ENCODE measurements around the gene KLHL22.
"Not testable (repeated sequence)": the region's sequence is repeated elsewhere in the genome, so short reads cannot be mapped to it uniquely, and the experiment has no call there.

Gene KLHL22

DNA sequence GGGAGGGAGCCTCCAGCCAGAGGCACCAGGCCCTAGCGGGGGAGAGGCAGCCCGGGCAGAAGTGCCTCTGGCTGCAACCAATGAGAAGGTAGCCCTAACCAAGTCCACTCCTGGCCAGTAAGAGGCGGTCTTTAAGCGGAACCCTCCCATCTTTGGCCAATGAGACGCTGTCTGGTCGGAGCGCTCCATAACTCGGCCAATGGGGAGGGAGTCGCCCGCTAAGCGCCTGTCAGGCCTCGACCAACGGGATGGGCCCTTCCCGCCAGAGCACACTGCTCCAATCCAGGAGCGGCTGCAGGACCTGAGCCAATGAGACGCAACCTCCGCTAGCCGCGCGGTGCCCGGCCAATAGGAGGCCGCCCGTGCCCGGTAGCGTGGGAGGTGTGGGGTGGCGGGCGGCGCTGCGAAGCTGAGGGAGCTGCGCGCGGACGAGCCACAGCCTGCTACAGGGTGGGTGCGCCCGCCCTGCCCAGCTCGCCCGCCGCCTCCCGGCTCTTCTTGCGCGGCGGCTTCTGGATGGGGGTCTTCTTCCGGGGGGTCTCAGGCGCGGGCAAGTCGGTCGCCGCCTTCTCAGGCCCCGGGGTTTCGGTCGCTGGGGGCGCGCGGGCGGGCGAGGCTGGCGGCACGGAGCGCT, 70.5 kb downstream of the KLHL22 start:
- no peak overlapping the region for H3K4me3 Mint-ChIP-seq
- peaks cover 13% of the 10 kb centered on the region for H3K4me1 Mint-ChIP-seq
- H3K9me3 Mint-ChIP-seq = no peaks in the 10 kb centered on the region
- H3K36me3 Mint-ChIP-seq (ENCODE audit: low read depth) = no peaks in the 10 kb centered on the region
- H3K27ac Mint-ChIP-seq = no peak overlapping the region
- DNase-seq = no peak
- ATAC-seq = no peak
- H3K27me3 Mint-ChIP-seq = peaks cover 26% of the 10 kb centered on the region

DNA sequence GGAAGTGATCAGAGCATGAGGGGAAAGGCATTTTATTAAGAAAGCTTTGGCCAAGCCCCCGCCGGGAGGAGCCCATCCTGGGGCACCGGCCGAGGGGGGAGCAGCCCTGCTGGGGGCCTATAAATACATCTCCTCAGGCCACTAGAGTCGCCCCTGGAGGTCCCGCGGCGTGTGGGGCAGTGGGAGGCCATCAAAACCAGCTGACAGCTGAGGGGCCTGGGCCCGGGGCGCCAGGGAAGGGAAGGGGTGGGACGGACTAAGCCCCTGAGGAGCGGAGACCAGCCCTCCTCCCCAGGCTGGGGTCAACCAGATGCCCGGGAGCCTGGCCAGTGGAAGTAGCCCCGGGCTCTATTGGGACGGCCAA, 71.0 kb downstream of the KLHL22 start:
- Mint-ChIP-seq H3K4me3 (no peak overlapping the region), H3K9me3 (no peaks in the 10 kb centered on the region), H3K27me3 (peaks cover 26% of the 10 kb centered on the region), H3K36me3 (ENCODE audit: low read depth) (no peaks in the 10 kb centered on the region), H3K4me1 (peaks cover 10% of the 10 kb centered on the region), H3K27ac (no peak overlapping the region)
- no peak for DNase-seq
- ATAC-seq = no peak

GRCh38 chr22:20423906-20424551, 71.6 kb downstream of the KLHL22 start:
- Mint-ChIP-seq H3K4me3 (no peak overlapping the region), H3K9me3 (no peaks in the 10 kb centered on the region), H3K36me3 (ENCODE audit: low read depth) (no peaks in the 10 kb centered on the region), H3K27me3 (peaks cover 25% of the 10 kb centered on the region), H3K27ac (no peak overlapping the region), H3K4me1 (peaks cover 6% of the 10 kb centered on the region)
- DNase-seq = no peak
- no peak for ATAC-seq

- no peak for DNase-seq
- Mint-ChIP-seq H3K9me3 (no peaks in the 10 kb centered on the region), H3K27me3 (peaks cover 22% of the 10 kb centered on the region), H3K36me3 (ENCODE audit: low read depth) (no peaks in the 10 kb centered on the region), H3K4me3 (no peak overlapping the region), H3K27ac (no peak overlapping the region), H3K4me1 (peaks cover 3% of the 10 kb centered on the region)
- no peak for ATAC-seq
Observed at GRCh38 chr22:20423008-20423905, 72.3 kb downstream of the KLHL22 start.

- Mint-ChIP-seq H3K27ac (no peak overlapping the region), H3K9me3 (no peaks in the 10 kb centered on the region), H3K4me3 (no peak overlapping the region), H3K27me3 (peaks cover 17% of the 10 kb centered on the region), H3K4me1 (peaks cover 3% of the 10 kb centered on the region), H3K36me3 (ENCODE audit: low read depth) (no peaks in the 10 kb centered on the region)
- DNase-seq (no peak), ATAC-seq (peak; percentile 43)
Observed at GRCh38 chr22:20422271-20423007, 73.2 kb downstream of the KLHL22 start.

- H3K36me3 Mint-ChIP-seq (ENCODE audit: low read depth) = no peaks in the 10 kb centered on the region
- DNase-seq (no peak), ATAC-seq (no peak)
- peaks cover 3% of the 10 kb centered on the region for H3K4me1 Mint-ChIP-seq
- no peak overlapping the region for H3K4me3 Mint-ChIP-seq
- no peaks in the 10 kb centered on the region for H3K9me3 Mint-ChIP-seq
- no peak overlapping the region for H3K27ac Mint-ChIP-seq
- H3K27me3 Mint-ChIP-seq = peaks cover 9% of the 10 kb centered on the region
Observed at GRCh38 chr22:20421507-20421874, 74.1 kb downstream of the KLHL22 start.

GRCh38 chr22:20420157-20420842, 75.3 kb downstream of the KLHL22 start:
- Mint-ChIP-seq H3K27me3 (peaks cover 7% of the 10 kb centered on the region), H3K4me1 (peaks cover 2% of the 10 kb centered on the region), H3K9me3 (no peaks in the 10 kb centered on the region), H3K36me3 (ENCODE audit: low read depth) (no peaks in the 10 kb centered on the region), H3K4me3 (no peak overlapping the region), H3K27ac (no peak overlapping the region)
- no peak for ATAC-seq
- no peak for DNase-seq

GRCh38 chr22:20419664-20419951, 76.0 kb downstream of the KLHL22 start:
- Mint-ChIP-seq H3K36me3 (ENCODE audit: low read depth) (no peaks in the 10 kb centered on the region), H3K4me1 (no peaks in the 10 kb centered on the region), H3K9me3 (no peaks in the 10 kb centered on the region), H3K4me3 (no peak overlapping the region), H3K27ac (no peak overlapping the region), H3K27me3 (peaks cover 6% of the 10 kb centered on the region)
- DNase-seq = no peak
- ATAC-seq = no peak

DNA sequence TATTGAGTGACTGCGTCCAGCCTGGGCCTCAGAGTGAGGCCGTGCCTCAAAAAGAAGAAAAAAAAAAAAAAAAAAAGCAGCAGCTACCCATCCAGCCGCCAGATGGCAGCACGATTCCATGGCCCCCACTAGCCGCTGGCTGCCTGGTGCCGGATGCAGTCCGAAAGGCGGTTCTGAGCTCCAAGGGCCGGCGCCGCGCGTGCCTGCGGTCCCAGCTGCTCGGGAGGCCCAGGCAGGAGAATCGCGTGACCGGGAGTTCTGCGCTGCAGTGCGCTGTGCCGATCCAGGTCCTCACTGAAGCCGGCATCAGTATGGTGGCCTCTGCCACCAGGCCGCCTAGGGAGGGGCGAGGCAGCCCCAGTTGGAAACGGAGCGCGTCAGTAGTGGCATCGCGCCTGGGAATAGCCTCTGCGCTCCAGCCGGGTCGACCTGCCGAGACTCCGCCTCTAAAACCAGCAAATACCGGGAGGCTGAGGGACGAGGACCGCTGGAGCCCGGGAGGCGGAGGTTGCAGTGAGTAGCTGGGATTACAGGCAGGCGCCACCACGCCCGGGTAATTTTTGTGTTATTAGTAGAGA, 77.3 kb downstream of the KLHL22 start:
- Mint-ChIP-seq H3K4me1 (no peaks in the 10 kb centered on the region), H3K36me3 (ENCODE audit: low read depth) (no peaks in the 10 kb centered on the region), H3K27ac (no peak overlapping the region), H3K27me3 (peaks cover 2% of the 10 kb centered on the region), H3K4me3 (no peak overlapping the region), H3K9me3 (no peaks in the 10 kb centered on the region)
- ATAC-seq (peak; percentile 60), DNase-seq (peak; percentile 71)

GRCh38 chr22:20415699-20416098, 79.9 kb downstream of the KLHL22 start:
- not testable (repeated sequence) for H3K27ac Mint-ChIP-seq; DNase-seq; H3K9me3 Mint-ChIP-seq; H3K27me3 Mint-ChIP-seq; H3K4me1 Mint-ChIP-seq; H3K4me3 Mint-ChIP-seq; ATAC-seq; H3K36me3 Mint-ChIP-seq (ENCODE audit: low read depth)

DNA sequence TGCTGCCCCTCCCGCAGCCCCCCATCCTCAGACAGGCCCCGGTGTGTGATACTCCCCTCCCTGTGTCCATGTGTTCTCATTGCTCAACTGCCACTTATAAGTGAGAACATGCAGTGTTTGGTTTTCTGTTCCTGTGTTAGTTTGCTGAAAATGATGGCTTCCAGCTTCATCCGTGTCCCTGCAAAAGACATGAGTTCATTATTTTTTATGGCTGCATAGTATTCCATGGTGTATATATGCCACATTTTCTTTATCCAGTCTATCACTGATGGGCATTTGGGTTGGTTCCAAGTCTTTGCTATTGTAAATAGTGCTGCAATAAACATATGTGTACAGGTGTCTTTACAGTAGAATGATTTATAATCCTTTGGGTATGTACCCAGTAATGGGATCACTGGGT, 80.4 kb downstream of the KLHL22 start:
- H3K27me3 Mint-ChIP-seq; ATAC-seq; H3K9me3 Mint-ChIP-seq; H3K4me3 Mint-ChIP-seq; DNase-seq; H3K27ac Mint-ChIP-seq; H3K4me1 Mint-ChIP-seq; H3K36me3 Mint-ChIP-seq (ENCODE audit: low read depth): not testable (repeated sequence)

DNA sequence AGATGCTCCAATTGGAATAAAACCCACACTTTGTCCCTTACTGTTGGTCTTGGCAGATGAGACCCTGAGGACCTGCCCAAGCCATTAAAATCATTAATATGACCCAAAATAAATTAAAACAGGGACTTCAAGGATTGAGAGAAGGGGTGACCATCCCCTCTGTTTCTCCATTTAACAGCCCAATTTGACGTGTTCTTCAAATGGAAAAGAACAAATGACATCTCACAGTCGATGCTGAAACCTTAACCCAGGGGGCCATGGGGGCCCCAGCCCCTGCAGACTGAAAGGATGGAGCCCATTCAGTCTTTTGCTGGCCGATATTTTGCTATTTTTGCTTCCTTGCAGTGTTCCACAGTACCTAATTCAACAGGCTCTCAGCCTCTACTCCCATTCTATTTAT, 81.1 kb downstream of the KLHL22 start:
- Mint-ChIP-seq H3K36me3 (ENCODE audit: low read depth) (no peaks in the 10 kb centered on the region), H3K4me3 (no peak overlapping the region), H3K27ac (no peak overlapping the region), H3K4me1 (no peaks in the 10 kb centered on the region), H3K9me3 (no peaks in the 10 kb centered on the region), H3K27me3 (peaks cover 2% of the 10 kb centered on the region)
- DNase-seq (no peak), ATAC-seq (no peak)

DNA sequence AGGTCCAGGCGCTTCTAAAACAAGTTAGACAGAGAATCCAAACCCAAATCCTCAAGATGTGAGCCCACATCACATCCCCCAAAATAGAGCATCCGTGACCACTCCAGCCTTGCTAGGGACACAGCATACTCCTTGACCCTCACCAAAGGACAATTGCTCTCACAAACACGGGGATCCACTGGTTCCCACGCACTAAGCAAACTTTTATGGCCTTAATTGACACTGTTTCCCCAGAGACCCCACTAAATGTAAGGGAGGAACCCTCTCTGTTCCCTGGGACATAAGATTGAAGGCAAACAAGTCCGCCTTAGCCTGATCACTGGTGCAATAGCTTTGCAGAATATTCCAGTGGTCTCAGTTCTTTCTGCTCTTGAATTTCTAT, 81.5 kb downstream of the KLHL22 start:
- ATAC-seq = no peak
- Mint-ChIP-seq H3K9me3 (no peaks in the 10 kb centered on the region), H3K27me3 (peaks cover 2% of the 10 kb centered on the region), H3K4me1 (no peaks in the 10 kb centered on the region), H3K27ac (no peak overlapping the region), H3K36me3 (ENCODE audit: low read depth) (no peaks in the 10 kb centered on the region), H3K4me3 (no peak overlapping the region)
- DNase-seq = no peak

Data from activated naive CD8-positive, alpha-beta T cell treated with anti-CD3 and anti-CD28 coated beads, Interleukin-2, amount 50 U/mL, for 24 hours (primary cell).